Activated gamma-delta T cell treated with Interleukin-2 at 50 U/mL for 16 hours (primary cell): ENCODE measurements around the gene SEC23B.
"Not testable (repeated sequence)": the region's sequence is repeated elsewhere in the genome, so short reads cannot be mapped to it uniquely, and the experiment has no call there.

Experiments used
- DNase-seq: peaks from one replicate; pipeline ENCODE4 v3.0.0-alpha.2; 2020

The SEC23B gene

DNA sequence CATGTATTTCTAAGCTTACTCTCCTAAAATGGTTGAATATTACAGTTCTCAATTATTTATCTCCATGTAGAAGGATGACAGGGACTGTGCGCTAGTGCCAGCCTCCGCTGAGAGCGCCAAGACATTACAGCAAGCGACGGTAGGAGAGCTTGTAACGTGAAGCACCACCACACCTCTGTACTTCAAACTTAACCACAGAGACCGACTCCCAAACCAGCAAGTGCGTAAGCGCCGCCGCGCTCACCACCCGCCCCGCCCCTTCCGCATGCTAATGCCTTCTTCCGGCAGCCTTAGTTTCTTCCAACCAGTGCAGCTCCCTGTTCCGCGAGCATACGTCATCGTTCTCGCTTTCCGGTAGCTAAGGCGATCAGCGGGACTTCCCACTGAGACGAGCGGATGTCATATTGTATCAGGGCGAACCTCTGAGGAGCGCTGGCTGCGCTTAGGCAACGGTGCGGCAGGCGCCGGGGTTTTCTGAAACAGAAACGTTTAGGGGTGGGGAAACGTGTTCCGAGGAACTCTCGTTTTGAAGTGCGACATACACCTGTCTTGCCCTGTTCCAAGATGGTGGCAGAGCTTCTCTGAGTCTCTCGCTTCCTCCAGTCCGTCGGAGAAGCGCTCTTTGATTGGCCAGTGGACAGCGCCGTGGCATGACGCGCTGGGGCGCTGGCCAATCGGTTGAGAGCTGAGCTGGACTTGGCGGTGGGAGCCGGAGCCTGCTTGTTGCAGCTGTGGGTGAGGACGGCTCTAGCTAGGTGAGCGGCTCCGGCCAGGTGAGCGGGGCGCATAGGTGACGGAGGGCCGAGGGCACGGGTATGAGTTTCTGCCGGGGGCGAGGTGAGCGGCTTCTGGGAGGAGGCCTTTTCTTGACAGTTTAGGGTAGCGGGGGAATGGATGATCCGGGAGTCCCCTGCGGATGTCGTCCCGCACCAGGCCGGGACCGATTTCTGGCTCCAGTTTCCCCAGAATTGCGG, at the start of gene SEC23B:
Gene SEC23B, plus strand, starts transcription at position 723 of the 974 bp plus-strand sequence. CDS start 2,896 bp downstream, outside the sequence.
- peak; percentile 96 for DNase-seq

GRCh38 chr20:18465536-18466200, 42.1 kb upstream of the SEC23B start:
- no peak for DNase-seq

- DNase-seq = no peak
Observed at GRCh38 chr20:18466574-18466893, 41.2 kb upstream of the SEC23B start.

GRCh38 chr20:18466894-18467730, 40.6 kb upstream of the SEC23B start, which contains the start of the genes DZANK1 and POLR3F:
TSS of gene DZANK1 (minus strand) at chr20:18467030. CDS start at chr20:18465358, 1,672 bp downstream.
TSS of gene POLR3F (plus strand) at chr20:18467390. CDS start at chr20:18467507, 117 bp downstream.
- DNase-seq = peak; percentile 89

DNA sequence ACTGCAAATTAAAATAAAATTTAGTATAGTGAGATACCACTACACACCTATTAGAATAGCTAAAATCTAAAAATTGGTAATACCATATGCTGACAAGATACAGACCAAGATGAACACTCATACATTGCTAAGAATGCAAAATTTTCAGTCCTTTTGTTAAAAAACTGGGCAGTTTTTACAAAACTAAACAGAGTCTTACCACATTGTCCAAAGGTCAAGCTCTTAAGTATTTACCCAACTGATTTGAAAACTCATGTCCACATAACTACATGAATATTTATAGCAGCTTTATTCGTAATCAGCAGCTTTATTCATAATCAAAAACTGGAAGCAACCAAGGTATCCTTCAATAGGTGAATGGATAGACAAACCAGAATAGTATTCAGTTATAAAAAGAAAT, 30.5 kb upstream of the SEC23B start:
- no peak for DNase-seq

GRCh38 chr20:18477821-18478220, 29.9 kb upstream of the SEC23B start:
- DNase-seq = no peak

GRCh38 chr20:18481596-18481995, 26.1 kb upstream of the SEC23B start:
- no peak for DNase-seq

- no peak for DNase-seq
Observed at GRCh38 chr20:18488301-18488700, 19.4 kb upstream of the SEC23B start.

DNA sequence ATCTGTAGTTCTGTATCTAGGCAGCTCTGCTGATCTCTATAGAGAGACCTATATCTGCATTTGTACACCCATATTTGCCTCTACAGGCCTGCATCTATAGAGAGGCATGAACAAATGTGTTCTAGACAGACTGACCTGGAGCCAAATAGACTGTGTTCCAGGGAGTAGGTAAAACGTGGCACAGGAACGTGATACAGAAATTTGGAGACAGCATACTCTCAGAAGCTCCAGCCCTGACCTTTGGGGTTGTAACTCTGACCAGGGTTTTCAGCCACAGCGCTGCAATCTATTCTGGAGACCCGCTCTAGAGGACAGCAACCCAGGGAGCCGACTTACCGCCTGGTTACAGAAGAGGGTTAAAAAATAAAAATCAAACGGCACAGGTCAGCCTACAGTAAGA, 11.7 kb upstream of the SEC23B start:
- no peak for DNase-seq

DNA sequence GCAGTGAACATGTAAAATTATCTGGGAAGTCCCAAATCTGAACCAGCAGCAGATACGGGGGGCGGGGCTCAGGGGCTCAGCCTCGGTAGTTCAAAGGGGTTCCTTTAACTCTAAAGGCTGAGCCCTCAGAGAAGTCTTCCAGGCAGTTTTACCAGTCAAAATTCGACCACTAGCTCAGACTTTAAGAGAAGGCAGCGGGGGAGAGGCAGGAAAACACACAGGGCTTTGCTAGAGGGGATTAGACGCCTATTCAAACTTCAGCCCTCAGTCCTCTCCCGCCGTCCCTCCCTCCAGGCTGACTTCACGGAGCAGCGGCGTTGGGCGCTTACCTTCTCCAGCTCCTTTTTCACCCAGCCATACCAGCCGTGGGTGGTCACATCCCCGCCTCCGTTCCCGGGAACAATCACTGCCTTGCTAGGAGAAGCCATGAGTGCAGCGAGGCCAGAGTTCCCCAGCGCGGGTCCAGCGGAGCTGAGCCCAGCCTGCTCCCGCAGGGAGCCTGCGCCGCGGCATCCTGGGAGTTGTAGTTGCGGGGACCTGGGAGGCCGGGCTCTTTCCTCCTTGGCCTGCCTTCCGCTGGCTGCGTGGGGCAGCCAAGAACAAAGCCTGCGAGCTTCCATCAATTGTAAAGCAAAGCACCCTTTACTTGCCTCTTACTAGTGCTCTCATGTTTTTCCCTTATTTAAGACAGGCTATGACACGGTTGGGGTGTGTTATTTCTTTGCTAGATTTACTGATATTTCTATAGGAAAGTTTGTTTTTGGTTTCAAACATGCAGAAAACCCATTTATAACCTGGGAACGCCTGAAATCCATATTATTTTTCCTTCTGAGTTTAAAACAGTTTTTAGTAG, 10.8 kb upstream of the SEC23B start, which contains the start of gene RBBP9:
Gene RBBP9, minus strand, starts transcription at position 486 of the 853 bp plus-strand sequence. Its CDS starts 58 bp downstream, at position 428.
- DNase-seq = peak; percentile 65

- DNase-seq = no peak
Observed at GRCh38 chr20:18497603-18498002, 10.1 kb upstream of the SEC23B start.

DNA sequence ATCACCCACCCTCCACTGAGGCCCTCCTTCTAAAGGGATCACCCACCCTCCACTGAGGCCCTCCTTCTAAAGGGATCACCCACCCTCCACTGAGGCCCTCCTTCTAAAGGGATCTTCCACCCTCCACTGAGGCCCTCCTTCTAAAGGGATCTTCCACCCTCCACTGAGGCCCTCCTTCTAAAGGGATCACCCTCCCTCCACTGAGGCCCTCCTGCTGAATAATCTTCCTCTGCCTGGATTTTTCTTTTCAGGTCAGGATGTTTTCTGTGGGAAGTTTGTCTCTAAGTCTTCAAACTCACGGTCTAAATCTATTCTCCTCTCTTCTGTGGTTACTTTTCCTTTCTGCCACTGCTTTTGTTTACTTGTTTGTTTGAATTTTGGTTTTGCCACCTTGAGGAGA, 6.1 kb upstream of the SEC23B start:
- not testable (repeated sequence) for DNase-seq

DNA sequence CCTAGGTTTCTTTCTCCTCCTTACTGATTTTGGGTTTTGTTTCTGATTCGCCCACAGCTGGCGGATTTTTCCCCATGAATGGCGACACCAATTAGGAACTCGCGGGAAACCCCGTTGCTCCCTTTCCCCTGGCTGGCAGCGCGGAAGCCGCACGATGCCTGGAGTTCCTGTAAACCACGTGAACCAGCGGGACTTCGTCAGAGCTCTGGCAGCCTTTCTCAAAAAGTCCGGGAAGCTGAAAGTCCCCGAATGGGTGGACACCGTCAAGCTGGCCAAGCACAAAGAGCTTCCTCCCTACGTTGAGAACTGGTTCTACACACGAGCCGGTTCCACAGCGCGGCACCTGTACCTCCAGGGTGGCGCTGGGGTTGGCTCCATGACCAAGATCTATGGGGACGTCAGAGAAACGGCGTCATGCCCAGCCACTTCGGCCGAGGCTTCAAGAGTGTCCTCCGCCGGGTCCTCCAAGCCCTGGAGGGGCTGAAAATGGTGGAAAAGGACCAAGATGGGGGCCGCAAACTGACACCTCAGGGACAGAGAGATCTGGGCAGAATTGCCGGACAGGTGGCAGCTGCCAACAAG, 3.2 kb upstream of the SEC23B start:
- no peak for DNase-seq

DNA sequence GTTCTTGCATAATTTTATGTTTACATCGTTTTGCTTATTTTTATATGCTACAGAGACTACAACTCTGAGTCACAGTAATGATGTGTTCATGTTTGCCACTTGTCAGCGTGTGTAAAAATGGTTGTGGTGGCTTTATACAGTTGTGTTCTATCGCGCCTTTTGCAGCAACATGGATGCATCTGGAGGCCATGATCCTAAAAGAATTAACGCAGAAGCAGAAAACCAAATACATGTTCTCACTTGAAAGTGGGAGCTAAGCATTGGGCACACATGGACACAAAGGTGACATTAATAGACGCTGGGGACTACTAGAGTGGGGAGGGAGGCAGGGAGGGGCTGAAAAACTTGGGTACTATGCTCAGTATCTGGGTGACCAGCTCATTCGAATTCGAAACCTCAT, 996 bp upstream of the SEC23B start:
- DNase-seq = no peak

GRCh38 chr20:18511571-18511970, 3.8 kb downstream of the SEC23B start:
- no peak for DNase-seq

- no peak for DNase-seq
Observed at GRCh38 chr20:18513208-18513607, 5.5 kb downstream of the SEC23B start.

DNA sequence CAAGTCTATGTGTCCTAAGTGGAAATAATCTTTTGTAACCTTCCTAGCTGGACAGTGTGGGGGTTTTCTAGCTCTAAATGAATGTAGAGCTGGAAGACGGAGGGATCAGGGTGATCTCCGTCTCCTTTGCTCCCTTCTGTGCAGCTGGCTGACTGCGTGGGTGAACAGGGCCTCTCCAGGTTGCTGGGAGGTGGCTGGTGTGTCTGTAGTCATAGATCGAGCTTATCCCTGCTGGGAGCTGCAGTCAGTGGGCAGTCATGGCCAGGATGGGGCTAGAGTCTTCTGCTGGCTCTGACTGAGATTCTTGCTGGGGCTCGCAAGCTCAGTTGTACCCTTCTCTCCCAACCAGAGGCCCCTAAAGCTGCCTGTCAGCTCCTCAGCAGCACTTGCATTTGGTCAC, 6.4 kb downstream of the SEC23B start:
- no peak for DNase-seq

DNA sequence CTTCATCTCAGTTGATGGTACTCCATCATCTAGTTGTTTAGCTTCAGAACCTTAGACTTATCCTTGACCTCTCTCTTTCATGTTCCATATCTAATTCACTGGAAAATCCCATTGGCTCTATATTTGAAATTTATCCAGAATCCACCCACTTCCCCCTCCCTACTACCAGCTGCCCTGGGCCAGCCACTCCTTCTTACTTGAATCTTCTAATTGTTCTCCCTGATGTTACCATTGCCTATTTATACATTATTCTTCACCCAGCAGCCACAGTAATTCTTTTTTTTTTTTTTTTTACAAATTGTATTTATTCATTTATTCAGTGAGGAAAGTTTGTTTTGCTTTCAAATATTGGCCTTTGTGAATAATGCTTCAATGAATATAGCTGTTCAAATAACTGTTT, 8.2 kb downstream of the SEC23B start:
- DNase-seq = no peak

GRCh38 chr20:18522066-18522465, 14.3 kb downstream of the SEC23B start:
- DNase-seq = not testable (repeated sequence)

DNA sequence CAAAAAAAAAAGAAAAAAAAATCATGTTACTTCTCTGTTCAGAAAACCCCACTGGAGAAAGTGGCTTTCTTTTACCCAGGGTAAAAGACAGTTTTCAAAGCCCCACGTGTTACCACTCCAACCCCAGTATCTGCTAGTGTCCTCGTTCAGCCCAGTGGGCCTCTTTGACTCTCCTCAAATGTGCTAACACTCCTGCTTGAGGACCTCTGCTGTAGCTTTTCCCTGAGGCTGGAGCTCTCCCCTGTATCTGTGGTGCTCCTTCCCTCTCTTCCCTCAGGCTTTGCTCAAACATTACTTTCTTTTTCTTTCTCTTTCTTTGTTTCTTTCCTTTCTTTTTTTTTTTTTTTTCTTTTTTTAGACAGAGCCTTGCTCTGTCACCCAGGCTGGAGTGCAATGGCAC, 15.3 kb downstream of the SEC23B start:
- no peak for DNase-seq

- no peak for DNase-seq
Observed at GRCh38 chr20:18524646-18525045, 16.9 kb downstream of the SEC23B start.
